Choroid plexus epithelial cell (primary cell): ENCODE data around the gene CACNA1F.

Experiments used
- DNase-seq: peaks from one replicate; pipeline ENCODE4 v3.0.0-alpha.2; 2010; ENCODE audit warnings: low read depth
- H3K4me3 ChIP-seq: 2 replicates; pipeline ENCODE4 v1.5.1; 2011; ENCODE audit warnings: low read depth, mild to moderate bottlenecking, control low read depth, low read length, moderate library complexity
- CTCF ChIP-seq: conservative IDR thresholded peaks from 2 replicates; pipeline ENCODE4 v1.5.1; 2011; ENCODE audit warnings: low read depth, mild to moderate bottlenecking, control low read depth, inconsistent platforms, low read length, moderate library complexity

CACNA1F gene

DNA sequence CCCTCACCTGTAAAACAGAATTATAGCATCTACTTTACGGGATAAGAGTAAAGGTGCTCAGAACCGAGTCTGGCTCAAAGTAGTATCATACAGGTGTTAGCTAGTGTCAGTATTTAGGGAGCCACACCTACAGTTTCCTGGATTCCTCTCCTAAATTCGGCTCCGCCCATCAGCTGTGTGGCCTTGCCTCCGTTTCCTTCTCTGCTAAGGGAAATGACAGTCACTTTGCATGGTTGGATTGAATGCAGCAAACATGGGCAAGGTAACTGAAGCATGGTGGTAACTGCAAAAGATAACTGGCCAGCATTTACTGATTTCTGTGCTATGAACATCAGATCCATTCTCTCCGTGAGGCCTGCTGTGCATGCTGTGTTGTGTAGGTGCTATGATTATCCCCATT is 39.3 kb upstream of the CACNA1F start:
- TF ChIP-seq CTCF, result no peak
- no peak for DNase-seq
- H3K4me3 ChIP-seq, result no peak overlapping the region

DNA sequence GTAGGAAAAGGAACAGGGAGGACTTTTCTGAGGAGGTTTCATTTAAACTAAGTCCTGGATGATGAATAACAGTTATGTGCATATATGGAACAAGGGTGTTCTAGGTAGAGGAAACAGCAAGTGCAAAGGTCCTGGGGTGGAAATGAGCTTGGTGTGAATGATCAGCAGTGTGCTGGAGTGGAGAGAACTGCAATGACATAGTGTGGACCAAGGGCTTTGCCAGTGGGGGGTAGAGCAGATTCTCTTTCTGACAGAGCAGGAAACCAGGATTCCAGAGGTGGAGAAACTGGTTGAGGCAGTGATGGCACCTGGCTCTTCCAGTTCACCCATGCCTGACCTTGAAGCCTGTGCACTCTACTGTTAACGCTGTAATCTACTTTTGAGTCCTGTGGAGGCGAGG is 38.2 kb upstream of the CACNA1F start:
- no peak overlapping the region for H3K4me3 ChIP-seq
- no peak for DNase-seq
- TF ChIP-seq CTCF, result no peak

DNA sequence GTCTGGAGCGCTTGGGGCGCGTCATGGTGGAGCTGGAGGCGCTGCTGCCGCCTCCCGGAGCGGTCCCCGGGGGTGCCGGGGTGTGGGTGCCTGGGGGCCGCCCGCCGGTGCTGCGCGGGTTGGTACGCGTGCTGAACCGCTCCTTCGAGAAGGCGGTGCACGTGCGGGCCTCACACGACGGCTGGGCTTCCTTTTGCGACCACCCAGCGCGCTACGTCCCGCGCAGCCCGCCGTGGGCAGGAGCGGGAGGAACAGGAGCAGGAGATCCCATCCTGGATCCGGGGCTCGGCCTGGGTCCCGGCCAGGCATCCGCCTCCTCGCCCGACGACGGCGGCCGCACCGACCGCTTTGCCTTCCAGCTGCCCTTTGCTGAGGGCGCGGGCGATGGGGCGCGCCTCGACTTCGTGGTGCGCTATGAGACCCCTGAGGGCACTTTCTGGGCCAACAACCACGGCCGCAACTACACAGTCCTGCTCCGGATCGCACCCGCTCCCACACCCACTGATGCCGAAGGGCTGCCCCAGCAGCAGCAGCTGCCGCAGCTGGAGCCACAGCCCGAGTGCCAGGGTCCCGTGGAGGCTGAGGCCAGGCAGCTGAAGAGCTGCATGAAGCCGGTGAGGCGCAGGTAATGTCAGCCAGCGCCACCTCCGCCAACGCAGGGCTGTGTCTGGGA is 37.2 kb upstream of the CACNA1F start:
- DNase-seq, result no peak
- TF ChIP-seq CTCF, result no peak
- peak overlapping the region; percentile 69 for H3K4me3 ChIP-seq

DNA sequence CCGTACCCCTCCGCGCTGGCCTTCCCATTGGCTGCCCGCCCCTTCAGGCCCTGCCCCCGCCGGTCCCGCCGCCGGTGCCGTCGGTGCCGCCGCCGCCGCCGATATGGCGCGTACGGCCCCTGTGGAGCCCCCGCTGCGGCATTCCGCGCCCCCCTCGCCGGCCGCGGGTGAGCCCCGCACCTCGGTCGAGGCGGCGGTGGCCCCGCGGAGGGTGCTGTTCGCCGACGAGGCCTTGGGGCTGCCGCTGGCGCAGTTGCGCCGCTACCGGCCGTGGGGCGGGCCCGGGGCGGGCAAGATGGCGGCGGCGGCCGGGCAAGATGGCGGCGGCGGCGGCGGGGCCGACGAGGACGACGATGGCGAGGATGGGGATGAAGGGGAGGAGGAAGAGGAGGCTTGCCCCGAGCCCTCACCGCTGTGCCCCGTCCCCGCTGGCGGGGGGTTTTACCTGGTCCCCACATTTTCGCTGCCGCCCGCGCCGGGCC is 36.7 kb upstream of the CACNA1F start, which contains the start of gene PPP1R3F:
Gene PPP1R3F, plus strand, starts transcription at position 27 of the 482 bp plus-strand sequence. Its CDS starts 77 bp downstream, at position 104.
- H3K4me3 ChIP-seq, result peak within 1 kb of the TSS; percentile 73
- TF ChIP-seq CTCF, result no peak
- DNase-seq, result no peak

DNA sequence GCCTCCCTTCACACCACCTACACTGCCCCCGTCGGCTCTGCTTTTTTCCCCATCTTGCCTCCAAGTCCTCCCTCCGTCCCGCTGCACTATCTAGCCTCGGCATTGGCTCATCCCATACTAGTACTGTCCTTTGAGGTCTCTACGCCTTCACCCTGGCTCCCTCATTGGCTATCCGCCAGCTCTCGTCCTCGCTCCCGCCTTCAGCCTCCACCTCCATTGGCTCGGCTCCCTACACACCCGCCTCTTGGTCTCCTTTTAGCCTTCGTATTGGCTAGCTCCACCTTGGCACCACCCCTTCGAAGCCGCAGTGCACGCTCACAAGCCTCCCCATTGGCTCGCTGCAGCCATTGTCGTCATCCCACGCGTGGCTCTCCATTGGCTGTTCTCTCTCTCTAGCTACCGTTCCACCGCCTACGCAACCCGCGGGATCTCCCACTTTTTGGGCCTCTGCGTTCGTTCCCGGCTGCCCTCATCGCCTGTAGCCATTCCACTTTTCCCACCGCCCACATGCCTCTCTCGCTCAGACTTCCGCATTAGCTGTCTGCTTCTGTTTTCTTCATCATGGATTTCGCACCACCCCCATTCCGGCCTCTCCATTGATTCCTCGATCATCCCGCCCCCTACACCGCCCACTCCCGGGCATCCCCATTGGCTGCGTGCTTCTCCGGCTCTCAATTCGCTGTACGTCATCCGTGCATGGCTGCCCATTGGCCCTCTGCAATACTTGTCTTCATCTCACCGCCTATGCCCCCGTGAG is 36.0 kb upstream of the CACNA1F start:
- TF ChIP-seq CTCF, result no peak
- H3K4me3 ChIP-seq, result peak overlapping the region; percentile 73
- peak; percentile 98 for DNase-seq

GRCh38 chrX:49268702-49269009 is 35.5 kb upstream of the CACNA1F start:
- DNase-seq, result peak; percentile 10
- H3K4me3 ChIP-seq, result peak overlapping the region; percentile 60
- TF ChIP-seq CTCF, result no peak
